A549 treated with DMSO at 1 μM for 4 hours (cell line): ENCODE results near the gene TRAPPC2B. TPM values are rescaled to one million over a fixed set of nuclear protein-coding genes. Genes with fewer than 3 reads are reported as not detected.

Experiments
- total RNA-seq: library from RNA; stranded (reverse); fragments of 200-300 nt; extraction: Qiagen RNA extraction; gene quantifications from 5 replicates; pipeline ENCODE4 v1.2.3, GENCODE V29; 2022; ENCODE audit warnings: low read depth

The TRAPPC2B gene
- 14.3 to 16.1 TPM (median 15.7 TPM) in 5 replicates for total RNA-seq

DNA sequence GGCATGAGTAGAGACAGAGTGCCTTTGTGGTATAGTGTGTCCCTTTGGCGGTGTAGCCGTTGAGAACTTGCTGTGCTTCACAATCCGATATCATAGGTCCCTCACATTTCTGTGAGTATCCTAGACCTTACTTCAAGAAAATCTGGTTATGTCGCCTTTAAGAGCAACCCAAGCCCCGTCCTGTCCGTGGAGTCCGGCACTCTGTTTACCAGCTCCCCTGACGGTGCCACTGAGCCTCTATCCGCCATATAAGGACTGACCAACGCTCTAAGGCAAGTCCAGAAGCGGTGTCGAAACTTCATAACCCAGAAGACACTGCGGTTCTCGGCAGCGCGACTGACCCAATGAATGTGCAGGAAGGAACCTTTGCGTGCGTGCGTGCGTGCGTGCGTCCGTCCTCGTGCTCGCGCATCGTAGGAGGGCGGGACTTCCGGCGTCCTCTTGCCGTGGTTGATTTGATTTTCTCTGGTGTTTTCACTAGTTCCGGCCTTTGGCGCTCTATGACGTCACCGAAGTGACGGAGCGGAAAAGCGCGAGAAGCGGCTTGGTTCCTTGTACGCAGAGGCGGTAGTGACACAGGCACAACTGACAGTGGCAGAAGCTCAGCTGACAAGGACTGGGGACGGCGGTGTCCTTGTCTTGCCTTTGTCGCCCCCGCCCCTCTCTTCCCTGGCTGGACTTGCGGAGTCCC is at the start of gene TRAPPC2B, which contains the start of gene ZNF547:
Gene TRAPPC2B, plus strand, starts transcription at position 555 of the 691 bp plus-strand sequence. CDS start 1,283 bp downstream, outside the sequence.
Gene ZNF547, plus strand, starts transcription at position 555 of the 691 bp plus-strand sequence. CDS start 5,005 bp downstream, outside the sequence.

DNA sequence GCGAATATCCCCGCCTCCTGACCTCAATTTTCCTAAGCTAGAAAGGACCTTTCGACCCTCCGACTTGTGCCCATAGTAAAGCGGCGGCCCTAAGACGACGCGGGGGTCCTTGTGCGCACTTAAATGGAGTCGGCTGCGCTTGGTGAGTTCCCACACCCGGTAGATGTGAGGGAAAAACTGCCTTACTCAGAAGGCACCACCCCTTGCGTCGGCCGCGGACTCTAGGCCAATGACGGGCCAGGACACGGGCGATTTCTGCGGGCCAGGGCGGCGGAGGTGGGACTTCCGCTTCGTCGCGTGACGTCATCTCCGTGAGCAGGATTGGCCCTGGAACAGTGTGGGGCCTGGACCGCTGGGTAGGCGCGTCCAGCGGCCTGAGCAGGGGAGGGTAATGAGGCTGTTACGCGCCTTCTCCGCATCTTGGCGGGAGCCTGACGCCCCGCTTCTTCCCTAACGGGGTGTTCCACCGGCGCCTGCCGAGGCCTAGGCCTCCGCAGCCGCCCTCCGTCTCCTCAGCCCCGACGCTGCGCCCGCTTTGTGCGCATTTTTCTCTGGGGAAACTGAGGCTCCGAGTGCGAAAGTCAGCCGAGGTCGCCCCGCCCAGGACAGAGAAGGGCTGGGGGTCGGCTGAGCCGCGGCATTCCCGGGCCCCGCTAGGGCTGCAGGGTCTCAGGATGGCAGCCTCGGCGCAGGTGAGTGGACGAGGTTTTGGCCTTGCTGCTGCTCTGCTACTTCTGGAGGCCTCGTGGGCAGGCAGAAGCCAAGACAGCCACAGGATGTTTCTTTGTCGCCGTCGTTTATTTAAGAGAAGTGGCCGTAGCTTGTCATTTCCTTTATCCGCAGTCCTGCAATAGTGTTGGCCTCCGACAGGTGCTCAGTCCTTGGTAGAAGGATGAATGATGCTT is 42.9 kb upstream of the TRAPPC2B start, which contains the start of gene ZNF543:
Gene ZNF543, plus strand, starts transcription at position 293 of the 905 bp plus-strand sequence. Its CDS starts 382 bp downstream, at position 675.

DNA sequence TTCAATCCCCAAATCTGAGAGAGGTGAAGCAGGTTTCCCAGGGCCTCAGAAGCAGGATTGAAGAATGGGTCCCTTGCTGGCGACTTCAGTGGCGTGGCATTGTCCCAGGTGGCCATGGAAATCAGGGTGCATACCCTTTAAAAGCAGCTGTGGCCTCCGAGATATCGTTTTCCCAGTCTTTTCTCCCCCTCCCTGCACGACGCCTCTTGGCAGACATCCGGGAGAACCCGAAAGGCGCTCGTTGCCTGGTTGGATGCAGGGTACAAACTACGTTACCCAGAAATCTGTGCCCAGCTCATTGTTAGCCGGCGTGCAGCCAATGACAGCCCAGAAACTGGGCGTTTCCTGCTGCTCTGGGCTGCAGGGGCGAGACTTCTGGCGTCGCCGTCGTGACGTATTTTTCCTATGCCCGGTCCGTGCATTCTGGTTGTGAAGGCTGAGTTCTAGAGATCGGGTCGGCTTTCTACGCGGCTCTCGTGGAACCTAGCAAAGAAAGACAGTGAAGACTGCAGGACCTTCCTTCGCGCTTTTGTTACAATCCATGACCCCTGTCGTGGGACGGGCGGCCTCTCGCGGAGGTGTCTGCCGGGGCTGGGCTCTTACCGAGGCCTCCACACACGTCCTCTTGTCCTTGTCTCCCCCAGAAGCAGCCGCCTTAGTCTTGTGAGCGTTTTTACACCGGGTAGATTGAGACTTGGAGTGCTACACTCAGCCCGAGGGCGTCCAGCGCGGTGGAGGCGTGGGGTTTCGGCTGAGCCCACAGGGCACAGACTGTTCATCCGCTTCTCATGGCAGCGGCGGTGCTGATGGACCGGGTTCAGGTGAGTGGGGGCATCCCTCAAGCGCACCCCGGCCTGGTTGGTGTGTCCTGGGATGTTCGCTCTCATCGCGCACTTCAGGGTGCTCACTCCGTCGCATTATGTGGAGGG is 12.2 kb upstream of the TRAPPC2B start, which contains the start of gene ZNF304:
Gene ZNF304, plus strand, starts transcription at position 395 of the 929 bp plus-strand sequence. Its CDS starts 394 bp downstream, at position 789.

DNA sequence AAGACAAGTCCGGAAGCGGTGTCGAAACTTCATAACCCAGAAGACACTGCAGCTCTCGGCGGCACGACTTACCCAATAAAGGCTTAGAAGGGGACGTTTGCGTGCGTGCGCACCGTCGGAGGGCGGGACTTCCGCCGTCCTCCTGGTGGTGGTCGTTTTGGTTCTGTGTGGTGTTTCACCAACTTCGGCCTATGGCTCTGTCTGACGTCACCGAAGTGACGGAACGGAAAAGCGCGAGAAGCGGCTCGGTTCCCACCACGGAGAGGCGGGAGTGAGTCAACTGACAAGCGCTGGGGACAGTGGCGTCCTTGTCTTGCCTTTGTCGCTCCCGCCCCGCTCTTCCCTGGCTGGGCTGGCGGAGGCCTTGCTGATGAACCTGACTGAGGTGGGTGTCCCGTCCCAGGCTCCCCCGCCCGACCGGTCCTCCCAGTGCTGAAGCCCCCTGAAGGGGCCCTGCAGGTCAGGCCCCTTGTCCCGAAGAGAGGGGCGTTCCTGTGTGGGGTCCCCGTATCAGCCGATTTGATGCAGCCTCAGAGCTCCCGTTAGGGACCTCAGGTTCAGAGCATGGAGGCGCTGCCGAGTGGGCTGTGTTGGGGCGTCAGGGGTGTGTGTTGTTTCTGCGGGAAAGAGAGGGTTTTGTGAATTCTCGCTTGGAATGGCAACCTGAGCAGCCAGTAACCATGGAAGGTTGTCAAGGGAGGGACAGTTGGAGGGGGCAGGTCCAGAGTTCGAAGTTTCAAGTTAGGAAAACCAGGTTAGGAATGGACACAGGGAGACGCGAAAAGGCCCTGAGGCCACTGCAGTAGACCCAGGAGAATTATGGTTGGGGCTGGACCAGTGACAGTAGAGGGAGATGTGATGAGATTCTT is 26.6 kb downstream of the TRAPPC2B start, which contains the start of gene ZNF548:
Gene ZNF548, plus strand, starts transcription at position 125 of the 869 bp plus-strand sequence. Its CDS starts 246 bp downstream, at position 371.

DNA sequence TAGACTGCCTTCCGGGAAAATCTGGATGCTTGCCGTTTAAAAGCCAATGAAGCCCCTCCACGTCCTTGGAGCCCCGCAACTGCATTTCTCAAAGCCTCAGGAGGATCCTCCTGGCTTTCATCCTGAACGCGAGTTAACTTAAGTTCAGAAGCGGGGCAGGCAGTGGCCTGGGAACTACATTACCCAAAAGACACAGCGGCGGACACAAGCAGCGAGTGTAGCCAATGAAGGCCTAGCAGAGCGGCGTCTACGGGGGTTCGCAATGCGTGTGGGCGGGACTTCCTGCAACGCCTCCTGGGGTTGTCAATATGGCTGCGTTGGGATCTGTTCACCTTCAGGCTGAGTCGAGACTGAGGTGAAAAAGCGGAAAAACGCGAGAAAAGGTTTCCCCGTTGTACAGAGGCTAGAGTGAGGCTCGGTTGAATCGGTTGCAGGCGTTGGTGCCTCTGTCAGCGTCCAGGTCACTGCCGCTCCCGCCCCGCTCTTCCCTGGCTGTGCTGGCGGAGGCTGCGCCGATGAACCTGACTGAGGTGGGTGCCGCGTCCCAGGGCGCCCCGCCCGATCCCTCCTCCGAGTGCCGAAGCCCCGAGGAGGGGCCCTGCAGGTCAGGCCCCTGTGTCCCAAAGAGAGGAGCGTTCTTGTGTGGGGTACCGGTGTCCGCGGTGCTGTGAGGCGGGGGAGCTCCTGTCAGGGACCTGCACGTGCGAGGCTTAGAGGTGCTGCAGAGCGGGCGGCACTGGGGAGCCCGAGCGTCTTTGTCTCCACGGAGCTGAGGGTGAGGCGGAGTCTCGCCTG is 47.7 kb downstream of the TRAPPC2B start, which contains the start of gene ZNF17:
Gene ZNF17, plus strand, starts transcription at position 285 of the 795 bp plus-strand sequence. CDS start 2,455 bp downstream, outside the sequence.

Other genes starting within 250 kb of the TRAPPC2B start
- 0.02 TPM in 1 of 5 replicates, not detected in the others for gene USP29, start 243.6 kb upstream of the TRAPPC2B start, total RNA-seq
- gene ZIM3, start 218.3 kb upstream of the TRAPPC2B start, total RNA-seq: not detected in 5 replicates
- gene DUXA, start 196.1 kb upstream of the TRAPPC2B start, total RNA-seq: not detected in 5 replicates
- gene ZNF264, start 172.1 kb upstream of the TRAPPC2B start, total RNA-seq: 6.7 to 9.4 TPM (median 8.1 TPM) in 5 replicates
- gene AURKC, start 132.5 kb upstream of the TRAPPC2B start, total RNA-seq: 0.15 to 0.40 TPM (median 0.26 TPM) in 5 replicates
- 1.5 to 2.6 TPM (median 2.1 TPM) in 5 replicates for gene ZNF805, start 122.9 kb upstream of the TRAPPC2B start, total RNA-seq
- gene ZNF460, start 83.1 kb upstream of the TRAPPC2B start, total RNA-seq: 0.82 to 1.4 TPM (median 1.1 TPM) in 5 replicates
- gene ZNF543, start 43.1 kb upstream of the TRAPPC2B start, total RNA-seq: 1.5 to 2.2 TPM (median 1.6 TPM) in 5 replicates
- gene ZNF304, start 12.3 kb upstream of the TRAPPC2B start, total RNA-seq: 1.9 to 2.4 TPM (median 2.1 TPM) in 5 replicates
- gene ZNF547, start within 50 bp of the TRAPPC2B start, total RNA-seq: 1.1 to 1.9 TPM (median 1.5 TPM) in 5 replicates
- gene ZNF548, start 26.3 kb downstream of the TRAPPC2B start, total RNA-seq: 4.0 to 4.7 TPM (median 4.4 TPM) in 5 replicates
- gene ZNF17, start 47.6 kb downstream of the TRAPPC2B start, total RNA-seq: 4.2 to 6.8 TPM (median 4.7 TPM) in 5 replicates
- gene ZNF749, start 71.8 kb downstream of the TRAPPC2B start, total RNA-seq: 15.2 to 17.6 TPM (median 16.7 TPM) in 5 replicates
- 0.03 to 0.06 TPM (median 0.05 TPM) in 3 of 5 replicates, not detected in the others for gene VN1R1, start 93.6 kb downstream of the TRAPPC2B start, total RNA-seq
- gene ZNF772, start 114.0 kb downstream of the TRAPPC2B start, total RNA-seq: 1.3 to 1.8 TPM (median 1.5 TPM) in 5 replicates
- 6.3 to 7.1 TPM (median 6.7 TPM) in 5 replicates for gene ZNF419, start 124.2 kb downstream of the TRAPPC2B start, total RNA-seq
- 4.6 to 6.0 TPM (median 4.9 TPM) in 5 replicates for gene ZNF773, start 136.4 kb downstream of the TRAPPC2B start, total RNA-seq
- 1.4 to 2.3 TPM (median 1.7 TPM) in 5 replicates for gene ZNF549, start 163.8 kb downstream of the TRAPPC2B start, total RNA-seq
- 3.0 to 4.3 TPM (median 3.8 TPM) in 5 replicates for gene ZNF550, start 196.3 kb downstream of the TRAPPC2B start, total RNA-seq
- gene ZNF416, start 215.4 kb downstream of the TRAPPC2B start, total RNA-seq: 4.0 to 4.9 TPM (median 4.6 TPM) in 5 replicates
- gene ZIK1, start 220.6 kb downstream of the TRAPPC2B start, total RNA-seq: not detected in 5 replicates
- gene ZNF530, start 236.3 kb downstream of the TRAPPC2B start, total RNA-seq: 4.6 to 5.5 TPM (median 4.9 TPM) in 5 replicates